ENCODE measurements around the gene RAD23A.

Gene RAD23A

GRCh38 chr19:12937927-12938778 lies 7.5 kb upstream of the RAD23A start, which contains the start of gene CALR (continued):
- TF ChIP-seq, protein P1, sequence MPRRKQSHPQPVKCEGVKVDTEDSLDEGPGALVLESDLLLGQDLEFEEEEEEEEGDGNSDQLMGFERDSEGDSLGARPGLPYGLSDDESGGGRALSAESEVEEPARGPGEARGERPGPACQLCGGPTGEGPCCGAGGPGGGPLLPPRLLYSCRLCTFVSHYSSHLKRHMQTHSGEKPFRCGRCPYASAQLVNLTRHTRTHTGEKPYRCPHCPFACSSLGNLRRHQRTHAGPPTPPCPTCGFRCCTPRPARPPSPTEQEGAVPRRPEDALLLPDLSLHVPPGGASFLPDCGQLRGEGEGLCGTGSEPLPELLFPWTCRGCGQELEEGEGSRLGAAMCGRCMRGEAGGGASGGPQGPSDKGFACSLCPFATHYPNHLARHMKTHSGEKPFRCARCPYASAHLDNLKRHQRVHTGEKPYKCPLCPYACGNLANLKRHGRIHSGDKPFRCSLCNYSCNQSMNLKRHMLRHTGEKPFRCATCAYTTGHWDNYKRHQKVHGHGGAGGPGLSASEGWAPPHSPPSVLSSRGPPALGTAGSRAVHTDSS (tag by site-specific recombination; IDR thresholded peaks at IDR 0.05), result no peak
- TF ChIP-seq RBAK (tag by site-specific recombination; IDR thresholded peaks at IDR 0.05), result no peak
- no peak for TF ChIP-seq ZNF518A (tag by site-specific recombination; conservative IDR thresholded peaks at IDR 0.05; ENCODE audit: low read depth)
- no peak for TF ChIP-seq ZNF514 (tag by site-specific recombination; IDR thresholded peaks at IDR 0.05)
- TF ChIP-seq ZNF214 (tag by site-specific recombination; IDR thresholded peaks at IDR 0.05; ENCODE audit: borderline replicate concordance), result no peak
- no peak for TF ChIP-seq ZNF529 (tag by site-specific recombination; IDR thresholded peaks at IDR 0.05; ENCODE audit: insufficient replicate concordance)
- peak; percentile 65; the same call in 1 of the 2 replicates for TF ChIP-seq ZIC2 (tag by site-specific recombination; IDR thresholded peaks at IDR 0.05)
- no peak for TF ChIP-seq ZNF704 (tag by site-specific recombination; IDR thresholded peaks at IDR 0.05)
- no peak for TF ChIP-seq ZNF112 (tag by site-specific recombination; IDR thresholded peaks at IDR 0.05)
- TF ChIP-seq, protein P2, sequence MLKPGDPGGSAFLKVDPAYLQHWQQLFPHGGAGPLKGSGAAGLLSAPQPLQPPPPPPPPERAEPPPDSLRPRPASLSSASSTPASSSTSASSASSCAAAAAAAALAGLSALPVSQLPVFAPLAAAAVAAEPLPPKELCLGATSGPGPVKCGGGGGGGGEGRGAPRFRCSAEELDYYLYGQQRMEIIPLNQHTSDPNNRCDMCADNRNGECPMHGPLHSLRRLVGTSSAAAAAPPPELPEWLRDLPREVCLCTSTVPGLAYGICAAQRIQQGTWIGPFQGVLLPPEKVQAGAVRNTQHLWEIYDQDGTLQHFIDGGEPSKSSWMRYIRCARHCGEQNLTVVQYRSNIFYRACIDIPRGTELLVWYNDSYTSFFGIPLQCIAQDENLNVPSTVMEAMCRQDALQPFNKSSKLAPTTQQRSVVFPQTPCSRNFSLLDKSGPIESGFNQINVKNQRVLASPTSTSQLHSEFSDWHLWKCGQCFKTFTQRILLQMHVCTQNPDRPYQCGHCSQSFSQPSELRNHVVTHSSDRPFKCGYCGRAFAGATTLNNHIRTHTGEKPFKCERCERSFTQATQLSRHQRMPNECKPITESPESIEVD (tag by site-specific recombination; IDR thresholded peaks at IDR 0.05), result no peak
- peak; percentile 76; the same call in 1 of the 2 replicates for TF ChIP-seq ZSCAN23 (tag by site-specific recombination; IDR thresholded peaks at IDR 0.05)
- no peak for TF ChIP-seq ZNF76 (tag by site-specific recombination; IDR thresholded peaks at IDR 0.05; ENCODE audit: borderline replicate concordance, low read depth)
- 0 out of 2 replicates have a peak, but pooled peaks have one; percentile 25 for TF ChIP-seq ZNF146 (tag by site-specific recombination; IDR thresholded peaks at IDR 0.05)
- TF ChIP-seq IKZF3 (tag by site-specific recombination; IDR thresholded peaks at IDR 0.05), result no peak
- no peak for TF ChIP-seq MYNN (tag by site-specific recombination; IDR thresholded peaks at IDR 0.05; ENCODE audit: borderline replicate concordance)
- no peak for TF ChIP-seq MEIS1 (CRISPR knock-in tag; IDR thresholded peaks at IDR 0.05; ENCODE audit: borderline replicate concordance)
- TF ChIP-seq ZNF140 (tag by site-specific recombination; IDR thresholded peaks at IDR 0.05), result no peak
- TF ChIP-seq ZSCAN30 (tag by site-specific recombination; IDR thresholded peaks at IDR 0.05), result no peak; the same call in 1 of the 2 replicates
- 0 out of 2 replicates have a peak, but pooled peaks have one; percentile 21 for TF ChIP-seq TSHZ1 (tag by site-specific recombination; IDR thresholded peaks at IDR 0.05; ENCODE audit: borderline replicate concordance)
- TF ChIP-seq ZNF248 (tag by site-specific recombination; IDR thresholded peaks at IDR 0.05), result no peak
- TF ChIP-seq ZNF2 (tag by site-specific recombination; IDR thresholded peaks at IDR 0.05), result peak; percentile 82
- TF ChIP-seq SALL2 (tag by site-specific recombination; IDR thresholded peaks at IDR 0.05; ENCODE audit: borderline replicate concordance), result no peak
- peak; percentile 78 for TF ChIP-seq HIC1 (tag by site-specific recombination; IDR thresholded peaks at IDR 0.05)

Measured in HEK293 (cell line).